Duodenal mucosa (tissue), 2 donors: ENCODE measurements around the gene LYRM4.
"Not testable (repeated sequence)": the region's sequence is repeated elsewhere in the genome, so short reads cannot be mapped to it uniquely, and the experiment has no call there.

ENCODE experiments used
- H3K27ac ChIP-seq: one replicate; pipeline ENCODE4 v1.7.0; 2013; ENCODE audit warnings: low read depth, low read length
- H3K27me3 ChIP-seq, 2 donors: one replicate each; pipeline ENCODE4 v1.7.0; 2013; ENCODE audit warnings: low read length in 2 of 2, control low read depth in 1 of 2; ENCODE audit not compliant: insufficient read depth in 2 of 2, control insufficient read depth in 1 of 2
- H3K36me3 ChIP-seq, 2 donors: one replicate each; pipeline ENCODE4 v1.7.0; 2013; ENCODE audit warnings: low read length in 2 of 2, control low read depth in 1 of 2; ENCODE audit not compliant: insufficient read depth in 2 of 2, control insufficient read depth in 1 of 2
- H3K4me1 ChIP-seq, 2 donors: one replicate each; pipeline ENCODE4 v1.7.0; 2013; ENCODE audit warnings: low read length in 2 of 2, control low read depth in 1 of 2; ENCODE audit not compliant: insufficient read depth in 2 of 2, control insufficient read depth in 1 of 2
- H3K4me3 ChIP-seq, 2 donors: one replicate each; pipeline ENCODE4 v1.7.0; 2013; ENCODE audit warnings: low read length in 2 of 2, low read depth in 1 of 2
- H3K9ac ChIP-seq, 2 donors: one replicate each; pipeline ENCODE4 v1.7.0; 2013; ENCODE audit warnings: low read length in 2 of 2, low read depth in 1 of 2
- H3K9me3 ChIP-seq, 2 donors: one replicate each; pipeline ENCODE4 v1.7.0; 2013; ENCODE audit warnings: low read length in 2 of 2, control low read depth in 1 of 2; ENCODE audit not compliant: control insufficient read depth in 1 of 2

LYRM4 gene

GRCh38 chr6:5066456-5067093, 194.2 kb downstream of the LYRM4 start:
- H3K4me3 ChIP-seq: no peak overlapping the region
- H3K9me3 ChIP-seq: peaks cover 3 to 5% of the 10 kb centered on the region in 2 donors
- no peak overlapping the region for H3K27ac ChIP-seq
- H3K9ac ChIP-seq: no peak overlapping the region
- H3K27me3 ChIP-seq: no peaks in the 10 kb centered on the region
- no peaks in the 10 kb centered on the region for H3K4me1 ChIP-seq
- no peaks in the 10 kb centered on the region for H3K36me3 ChIP-seq

- H3K4me1 ChIP-seq: peaks cover 0 to 2% of the 10 kb centered on the region in 2 donors
- H3K9ac ChIP-seq: no peak overlapping the region
- no peaks in the 10 kb centered on the region for H3K27me3 ChIP-seq
- H3K36me3 ChIP-seq: no peaks in the 10 kb centered on the region
- H3K9me3 ChIP-seq: peaks cover 3 to 5% of the 10 kb centered on the region in 2 donors
- H3K4me3 ChIP-seq: no peak overlapping the region
- no peak overlapping the region for H3K27ac ChIP-seq
Measured at GRCh38 chr6:5063617-5064016, 197.1 kb downstream of the LYRM4 start.

GRCh38 chr6:5061152-5061551, 199.6 kb downstream of the LYRM4 start:
- Histone ChIP-seq H3K36me3 (no peaks in the 10 kb centered on the region), H3K27ac (no peak overlapping the region), H3K4me1 (peaks cover 0 to 7% of the 10 kb centered on the region in 2 donors), H3K9ac (no peak overlapping the region), H3K4me3 (no peak overlapping the region), H3K27me3 (no peaks in the 10 kb centered on the region), H3K9me3 (no peaks in the 10 kb centered on the region)

- H3K9ac ChIP-seq, H3K9me3 ChIP-seq, H3K27ac ChIP-seq, H3K4me1 ChIP-seq, H3K27me3 ChIP-seq, H3K4me3 ChIP-seq, H3K36me3 ChIP-seq: not testable (repeated sequence)
Measured at GRCh38 chr6:5060439-5060838, 200.3 kb downstream of the LYRM4 start.

GRCh38 chr6:5059036-5059896, 201.5 kb downstream of the LYRM4 start:
- no peak overlapping the region for H3K9ac ChIP-seq

More at GRCh38 chr6:5059036-5059896, 201.5 kb downstream of the LYRM4 start:
- no peak overlapping the region for H3K27ac ChIP-seq
- no peaks in the 10 kb centered on the region for H3K9me3 ChIP-seq
- H3K4me3 ChIP-seq: no peak overlapping the region
- no peaks in the 10 kb centered on the region for H3K36me3 ChIP-seq
- H3K4me1 ChIP-seq: peaks cover 0 to 7% of the 10 kb centered on the region in 2 donors
- H3K27me3 ChIP-seq: no peaks in the 10 kb centered on the region
